ENCODE results near the gene UBASH3B. TPM values are rescaled to one million over a fixed set of nuclear protein-coding genes. Genes with fewer than 3 reads are reported as not detected.

The UBASH3B gene
- polyA plus RNA-seq, 1 experiment = 19.1 TPM

DNA sequence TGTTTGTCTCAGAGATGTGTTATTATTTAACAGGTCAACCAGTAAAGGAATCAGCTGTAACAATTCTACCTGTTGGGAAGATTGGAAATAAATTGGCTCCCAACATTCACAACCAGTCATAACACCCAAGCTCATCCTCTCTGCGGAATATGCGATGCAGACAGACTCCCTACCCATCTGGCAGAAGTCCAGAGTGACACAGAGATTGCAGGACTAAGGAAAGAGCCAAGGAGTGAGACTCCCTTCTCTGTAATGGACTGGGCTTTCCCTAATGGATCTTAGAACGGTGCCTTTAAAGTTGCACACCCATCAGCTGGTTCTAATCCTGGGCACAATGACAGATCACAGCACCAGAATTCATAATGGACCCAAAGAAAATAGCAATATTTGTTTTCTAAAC is 27.8 kb upstream of the UBASH3B start:
- Histone ChIP-seq H3K27me3 (ENCODE audit: control insufficient read depth, insufficient read depth, low read length) (peaks cover 13% of the 10 kb centered on the region), H3K9me3 (ENCODE audit: control insufficient read depth, insufficient read depth, low read length) (no peaks in the 10 kb centered on the region), H3K27ac (ENCODE audit: low read depth, low read length) (no peak overlapping the region), H3K4me3 (ENCODE audit: low read depth, low read length) (no peak overlapping the region)
- ChIA-PET CTCF (interaction anchor here (0.6 to 15.7 kb wide), 28 partner anchors 9 to 644 kb away, joined by 3 to 503 read pairs (median 8); no protein-coding TSS in a partner anchor), POLR2A (no interaction called here)
- no peak for TF ChIP-seq CTCF (IDR thresholded peaks at IDR 0.05; ENCODE audit: low read depth, low read length)
- no peak for DNase-seq (ENCODE audit: low read depth, low spot score)

- no peak overlapping the region for H3K4me3 ChIP-seq (ENCODE audit: low read depth, low read length)
- peak overlapping the region; percentile 21 for H3K27ac ChIP-seq (ENCODE audit: low read depth, low read length)
- H3K27me3 ChIP-seq (ENCODE audit: control insufficient read depth, insufficient read depth, low read length) = peaks cover 3% of the 10 kb centered on the region
- peak; percentile 98 for TF ChIP-seq CTCF (IDR thresholded peaks at IDR 0.05; ENCODE audit: low read depth, low read length)
- POLR2A ChIA-PET = interaction anchor here (1.3 kb wide), 1 partner anchor 225 kb away, joined by 4 read pairs; no protein-coding TSS in a partner anchor
- CTCF ChIA-PET = interaction anchor here (0.6 to 15.7 kb wide), 83 partner anchors 8 to 619 kb away, joined by 3 to 503 read pairs (median 4); no protein-coding TSS in a partner anchor
- H3K9me3 ChIP-seq (ENCODE audit: control insufficient read depth, insufficient read depth, low read length) = no peaks in the 10 kb centered on the region
- DNase-seq (ENCODE audit: low read depth, low spot score) = peak; percentile 51
Measured at GRCh38 chr11:122628810-122629555, 26.5 kb upstream of the UBASH3B start.

GRCh38 chr11:122632181-122632824 is 23.2 kb upstream of the UBASH3B start:
- Histone ChIP-seq H3K4me3 (ENCODE audit: low read depth, low read length) (no peak overlapping the region), H3K9me3 (ENCODE audit: control insufficient read depth, insufficient read depth, low read length) (no peaks in the 10 kb centered on the region), H3K27ac (ENCODE audit: low read depth, low read length) (no peak overlapping the region), H3K27me3 (ENCODE audit: control insufficient read depth, insufficient read depth, low read length) (no peaks in the 10 kb centered on the region)
- POLR2A ChIA-PET = interaction anchor here (0.6 kb wide), 1 partner anchor 89 kb away, joined by 4 read pairs; no protein-coding TSS in a partner anchor
- DNase-seq (ENCODE audit: low read depth, low spot score) = no peak
- CTCF ChIA-PET = interaction anchor here (0.6 to 15.7 kb wide), 23 partner anchors 15 to 390 kb away, joined by 3 to 503 read pairs (median 4); partner anchors contain the start of gene UBASH3B
- TF ChIP-seq CTCF (IDR thresholded peaks at IDR 0.05; ENCODE audit: low read depth, low read length) = no peak

DNA sequence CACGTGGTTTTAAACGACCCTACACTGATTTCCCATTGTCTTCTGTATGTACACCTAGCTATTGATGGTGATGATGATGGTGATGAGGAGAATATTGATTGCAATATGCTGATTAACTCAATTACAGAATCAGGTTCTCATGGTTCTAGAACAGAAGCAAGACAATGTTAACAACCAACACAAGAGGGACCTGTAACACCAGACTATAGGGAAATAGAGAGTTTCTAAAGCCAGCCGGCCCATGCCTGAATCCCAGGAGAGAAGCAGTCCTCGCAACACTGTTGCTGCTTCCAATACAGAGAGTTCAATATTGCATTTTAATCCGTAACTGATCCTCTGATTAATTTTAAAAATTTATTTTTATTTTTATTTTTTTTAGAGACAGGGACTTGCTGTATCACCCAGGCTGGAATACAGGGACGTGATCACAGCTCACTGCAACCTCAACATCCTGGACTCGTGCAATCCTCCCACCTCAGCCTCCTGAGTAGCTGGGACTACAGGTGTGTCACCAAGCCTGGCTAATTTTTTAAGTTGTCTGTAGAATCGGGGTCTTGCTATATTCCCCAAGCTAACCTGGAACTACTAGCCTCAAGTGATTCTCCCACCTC is 22.2 kb upstream of the UBASH3B start:
- no peak for DNase-seq (ENCODE audit: low read depth, low spot score)
- TF ChIP-seq CTCF (IDR thresholded peaks at IDR 0.05; ENCODE audit: low read depth, low read length) = peak; percentile 67
- H3K9me3 ChIP-seq (ENCODE audit: control insufficient read depth, insufficient read depth, low read length) = no peaks in the 10 kb centered on the region
- H3K4me3 ChIP-seq (ENCODE audit: low read depth, low read length) = no peak overlapping the region
- H3K27me3 ChIP-seq (ENCODE audit: control insufficient read depth, insufficient read depth, low read length) = no peaks in the 10 kb centered on the region
- POLR2A ChIA-PET = interaction anchor here (0.7 kb wide), 1 partner anchor 159 kb away, joined by 3 read pairs; no protein-coding TSS in a partner anchor
- CTCF ChIA-PET = interaction anchor here (0.6 to 15.7 kb wide), 23 partner anchors 14 to 421 kb away, joined by 3 to 503 read pairs (median 4); partner anchors contain the start of gene UBASH3B
- H3K27ac ChIP-seq (ENCODE audit: low read depth, low read length) = no peak overlapping the region
